ENCODE results near the gene PLP1.

DNA sequence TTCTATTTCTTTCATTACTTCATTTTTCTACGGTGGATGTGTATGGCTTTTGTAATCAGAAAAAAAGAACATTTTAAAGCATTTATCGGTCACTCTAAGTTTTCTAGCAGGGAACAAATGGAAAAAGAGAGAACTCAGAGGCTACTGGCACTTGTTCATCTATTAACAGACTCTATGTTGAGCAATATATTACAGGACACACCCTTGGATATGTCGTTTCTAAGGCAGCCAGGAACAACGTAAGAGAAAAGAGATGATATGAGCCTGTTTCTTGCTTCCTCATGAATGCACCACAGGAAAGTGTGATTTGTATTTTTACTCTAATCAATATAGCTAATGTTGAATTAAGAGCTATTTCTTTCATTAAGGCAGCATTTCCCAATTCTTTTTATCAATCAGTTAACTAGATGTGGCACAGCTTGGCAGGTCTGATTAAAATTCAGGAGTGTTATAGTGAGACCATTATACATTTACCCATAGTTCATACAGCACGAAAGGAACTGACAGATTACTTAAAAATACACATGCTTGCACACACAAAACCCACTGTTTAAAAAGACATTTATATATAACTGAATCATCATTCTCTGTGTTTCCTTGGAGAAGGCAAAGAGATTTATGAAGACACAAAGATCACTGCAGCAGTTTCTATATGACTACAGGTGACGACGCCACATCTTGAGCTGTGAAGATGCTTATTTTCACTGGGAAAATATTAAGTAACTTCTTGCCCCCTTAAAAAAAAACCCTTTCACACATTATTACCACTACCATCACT, 42.4 kb downstream of the PLP1 start:
- TF ChIP-seq CTCF (IDR thresholded peaks at IDR 0.05), result no peak
- TF ChIP-seq SIN3A (IDR thresholded peaks at IDR 0.05; ENCODE audit: borderline replicate concordance, low read depth, low read length), result no peak
- no peak for TF ChIP-seq TAF1 (IDR thresholded peaks at IDR 0.05; ENCODE audit: borderline replicate concordance, low read depth, low read length)
- TF ChIP-seq JUND (IDR thresholded peaks at IDR 0.05), result no peak
